ENCODE results near the gene RNF212.
A peak's percentile ranks its signal among the peaks of the same experiment; 100 is the strongest.

Gene RNF212

GRCh38 chr4:1041147-1041935 is 72.0 kb downstream of the RNF212 start:
- H3K27ac ChIP-seq = peak overlapping the region; percentile 83; the same call in 1 of the 2 replicates

DNA sequence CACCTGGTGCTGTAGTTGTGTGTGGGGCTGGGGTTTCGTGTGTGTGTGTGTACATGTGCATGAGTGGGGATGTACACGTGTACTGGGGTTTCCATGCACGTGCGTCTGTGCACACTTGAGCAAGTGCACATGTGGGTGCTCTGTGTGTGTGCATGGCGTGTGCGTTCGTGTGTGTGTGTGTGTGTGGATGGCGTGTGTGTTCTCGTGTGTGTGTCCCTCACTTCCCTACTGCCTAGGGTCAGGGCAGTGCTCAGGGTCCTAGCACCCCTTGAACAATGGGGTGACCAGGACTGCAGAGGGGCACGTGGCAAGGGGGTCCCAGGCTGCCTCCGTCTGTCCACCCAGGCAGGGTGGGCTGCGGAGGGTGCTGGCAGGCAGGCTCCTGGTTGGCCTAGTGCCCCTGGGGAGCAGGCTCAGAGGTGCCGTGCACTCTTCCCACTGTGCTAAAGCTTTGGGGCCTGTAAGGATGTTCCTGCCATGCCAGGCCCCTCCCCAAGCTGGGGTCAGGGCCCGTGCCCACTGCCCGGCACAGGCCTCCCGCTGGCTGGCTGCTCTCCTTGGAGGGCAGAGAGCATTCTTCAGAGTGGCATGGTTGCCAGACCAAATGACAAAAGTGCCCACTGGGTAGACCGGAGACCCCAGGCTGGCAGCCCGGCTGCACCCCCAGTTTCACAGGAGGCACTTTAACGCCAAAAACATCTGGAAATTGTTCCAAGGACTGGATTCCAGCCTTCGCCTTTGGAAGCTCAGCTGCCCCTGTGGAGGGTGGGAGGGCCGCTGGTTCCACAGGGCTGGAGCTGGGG is 72.8 kb downstream of the RNF212 start:
- TF ChIP-seq CTCF (conservative IDR thresholded peaks at IDR 0.05) = no peak
- TF ChIP-seq ZFX (IDR thresholded peaks at IDR 0.05) = no peak
- peak overlapping the region; percentile 83 for H3K27ac ChIP-seq

More at GRCh38 chr4:1041147-1041935, 72.0 kb downstream of the RNF212 start:
- TF ChIP-seq CTCF (conservative IDR thresholded peaks at IDR 0.05) = no peak
- TF ChIP-seq ZFX (IDR thresholded peaks at IDR 0.05) = no peak

- peak overlapping the region; percentile 83 for H3K27ac ChIP-seq
- TF ChIP-seq ZFX (IDR thresholded peaks at IDR 0.05) (peak; percentile 18; the same call in 1 of the 2 replicates), CTCF (conservative IDR thresholded peaks at IDR 0.05) (no peak)
Measured at GRCh38 chr4:1039493-1040343, 73.6 kb downstream of the RNF212 start.

- TF ChIP-seq CTCF (conservative IDR thresholded peaks at IDR 0.05) (no peak), ZFX (IDR thresholded peaks at IDR 0.05) (no peak)
- peak overlapping the region; percentile 83 for H3K27ac ChIP-seq
Measured at GRCh38 chr4:1038948-1039492, 74.3 kb downstream of the RNF212 start.

GRCh38 chr4:1036976-1037810 is 76.2 kb downstream of the RNF212 start:
- no peak overlapping the region for H3K27ac ChIP-seq
- TF ChIP-seq ZFX (IDR thresholded peaks at IDR 0.05) (no peak), CTCF (conservative IDR thresholded peaks at IDR 0.05) (no peak)

- no peak overlapping the region for H3K27ac ChIP-seq
- TF ChIP-seq CTCF (conservative IDR thresholded peaks at IDR 0.05) = no peak
- TF ChIP-seq ZFX (IDR thresholded peaks at IDR 0.05) = no peak
Measured at GRCh38 chr4:1036095-1036494, 77.3 kb downstream of the RNF212 start.
